IMR-90 (cell line): ENCODE measurements around the gene GAMT. TPM values are rescaled to one million over a fixed set of nuclear protein-coding genes. Genes with fewer than 3 reads are reported as not detected.

Experiments used
- ATAC-seq: fragments of 200-7000 bp; cut with Tn5 transposase; 2 replicates; pipeline ENCODE4 v1.9.1; 2020; ENCODE audit warnings: low read depth, mild to moderate bottlenecking, moderate library complexity
- BruUV-seq: library from RNA; stranded (reverse); fragments of 400-500 nt; replicated peaks from 2 replicates; lab custom pipeline; 2021; lab: Mats Ljungman, UMichigan
- CTCF ChIA-PET: fragments of 300-600 bp; formaldehyde crosslinking; extraction: SDS; loops from one replicate; lab custom pipeline; 2021; ENCODE audit warnings: antibody characterized with exemption; lab: Yijun Ruan, JAX
- POLR2A ChIA-PET: fragments of 300-600 bp; sonication (Branson Sonifier 250); formaldehyde crosslinking; loops from one replicate; lab custom pipeline; 2022; ENCODE audit warnings: antibody characterized with exemption; ENCODE audit not compliant: unreplicated experiment; lab: Charles Lee
- DNase-seq: peaks from one replicate; pipeline ENCODE4 v3.0.0; 2013
- H2AFZ ChIP-seq: replicated peaks from 2 replicates; pipeline ENCODE3; 2013; ENCODE audit warnings: low read length, mild to moderate bottlenecking; ENCODE audit not compliant: poor library complexity
- H2AK5ac ChIP-seq: 2 replicates; pipeline ENCODE4 v1.6.1; 2013; ENCODE audit warnings: low read depth, low read length, inconsistent platforms
- H2AK9ac ChIP-seq: replicated peaks from 2 replicates; pipeline ENCODE3; 2013; ENCODE audit warnings: mild to moderate bottlenecking, low read depth, low read length, moderate library complexity; ENCODE audit not compliant: poor library complexity
- H2BK120ac ChIP-seq: 2 replicates; pipeline ENCODE4 v1.6.1; 2013; ENCODE audit warnings: low read depth, low read length, inconsistent platforms
- H2BK15ac ChIP-seq: 3 replicates; pipeline ENCODE4 v1.6.1; 2013; ENCODE audit warnings: low read depth, low read length, inconsistent platforms
- H2BK20ac ChIP-seq: 2 replicates; pipeline ENCODE4 v1.6.1; 2013; ENCODE audit warnings: low read depth, mild to moderate bottlenecking, inconsistent platforms, low read length, moderate library complexity
- H2BK5ac ChIP-seq: 2 replicates; pipeline ENCODE4 v1.6.1; 2013; ENCODE audit warnings: mild to moderate bottlenecking, low read depth, low read length, inconsistent platforms; ENCODE audit not compliant: poor library complexity, severe bottlenecking
- H3K14ac ChIP-seq: replicated peaks from 2 replicates; pipeline ENCODE4 v1.6.1; 2013; ENCODE audit warnings: low read depth, low read length, inconsistent platforms
- H3K18ac ChIP-seq: 2 replicates; pipeline ENCODE4 v1.6.1; 2013; ENCODE audit warnings: low read depth, low read length, control low read depth
- H3K23ac ChIP-seq: 2 replicates; pipeline ENCODE4 v1.6.1; 2013; ENCODE audit warnings: low read depth, low read length, inconsistent platforms
- H3K27ac ChIP-seq: 2 replicates; pipeline ENCODE4 v1.5.1; 2013; ENCODE audit warnings: mild to moderate bottlenecking, control low read depth, low read length; ENCODE audit not compliant: insufficient read depth
- H3K27me3 ChIP-seq: 2 replicates; pipeline ENCODE4 v1.6.1; 2013; ENCODE audit warnings: low read length; ENCODE audit not compliant: control insufficient read depth, insufficient read depth
- H3K36me3 ChIP-seq: 2 replicates; pipeline ENCODE4 v1.6.1; 2013; ENCODE audit warnings: low read length, mixed read lengths; ENCODE audit not compliant: control insufficient read depth, insufficient read depth
- H3K4ac ChIP-seq: 2 replicates; pipeline ENCODE4 v1.6.1; 2013; ENCODE audit warnings: low read depth, low read length, inconsistent platforms
- H3K4me1 ChIP-seq: 2 replicates; pipeline ENCODE4 v1.6.1; 2013; ENCODE audit warnings: low read length, mixed read lengths; ENCODE audit not compliant: control insufficient read depth, insufficient read depth
- H3K4me2 ChIP-seq: 2 replicates; pipeline ENCODE4 v1.6.1; 2013; ENCODE audit warnings: low read depth, mild to moderate bottlenecking, control low read depth, low read length, moderate library complexity
- H3K4me3 ChIP-seq: 2 replicates; pipeline ENCODE4 v1.5.1; 2013; ENCODE audit warnings: low read depth, mild to moderate bottlenecking, control low read depth, low read length, moderate library complexity; ENCODE audit not compliant: insufficient read depth
- H3K56ac ChIP-seq: 2 replicates; pipeline ENCODE4 v1.6.1; 2013; ENCODE audit warnings: low read length, inconsistent platforms; ENCODE audit not compliant: insufficient read depth; ENCODE audit errors: extremely low read depth
- H3K79me1 ChIP-seq, 2 experiments: 2 replicates each; pipeline ENCODE4 v1.6.1; 2013; ENCODE audit warnings: low read length in 2 of 2, inconsistent platforms in 1 of 2, low read depth in 1 of 2
- H3K9ac ChIP-seq: 2 replicates; pipeline ENCODE4 v1.6.1; 2013; ENCODE audit warnings: low read depth, low read length, control low read depth
- H3K9me1 ChIP-seq: 2 replicates; pipeline ENCODE4 v1.6.1; 2013; ENCODE audit warnings: low read length, inconsistent platforms; ENCODE audit not compliant: insufficient read depth
- H3K9me3 ChIP-seq: 2 replicates; pipeline ENCODE4 v1.6.1; 2013; ENCODE audit warnings: low read length; ENCODE audit not compliant: control insufficient read depth, insufficient read depth
- H4K20me1 ChIP-seq: 2 replicates; pipeline ENCODE4 v1.6.1; 2013; ENCODE audit warnings: low read length, inconsistent platforms; ENCODE audit not compliant: insufficient read depth
- H4K5ac ChIP-seq: 2 replicates; pipeline ENCODE4 v1.6.1; 2013; ENCODE audit warnings: mild to moderate bottlenecking, low read depth, low read length, control low read depth
- H4K8ac ChIP-seq, 2 experiments: 2 replicates each; pipeline ENCODE4 v1.6.1; 2013; ENCODE audit warnings: low read depth in 2 of 2, low read length in 2 of 2, control low read depth in 1 of 2, inconsistent platforms in 1 of 2
- H4K91ac ChIP-seq: 2 replicates; pipeline ENCODE4 v1.6.1; 2013; ENCODE audit warnings: low read depth, low read length, inconsistent platforms; ENCODE audit not compliant: insufficient read depth
- MXI1 ChIP-seq: IDR thresholded peaks from 2 replicates; pipeline ENCODE4 v1.6.1; 2012; ENCODE audit warnings: low read depth, mild to moderate bottlenecking, low read length, moderate library complexity, borderline replicate concordance
- RAD21 ChIP-seq: IDR thresholded peaks from 2 replicates; pipeline ENCODE4 v1.6.1; 2012; ENCODE audit warnings: low read length, improper control_type of control experiment
- RFX5 ChIP-seq: IDR thresholded peaks from 2 replicates; pipeline ENCODE4 v1.8.0; 2012; ENCODE audit warnings: low read depth, mild to moderate bottlenecking, low read length, moderate library complexity
- USF2 ChIP-seq: fragments of 150-350 bp; IDR thresholded peaks from 2 replicates; pipeline ENCODE4 v1.6.1; 2017; ENCODE audit warnings: mild to moderate bottlenecking, antibody characterized with exemption, low read length, low read depth
- WGBS, 2 experiments: methylation state at CpG; one replicate each; pipeline versions ENCODE4 v1.1.5 to v1.1.7; 2013; ENCODE audit warnings: missing lambda C conversion rate in 2 of 2; ENCODE audit not compliant: insufficient read length in 1 of 2; ENCODE audit errors: extremely low coverage in 2 of 2; 5-methylcytosine and 5-hydroxymethylcytosine counted together
- dilution Hi-C: fragments of 300-500 bp; cut with HindIII; formaldehyde crosslinking; loops from one replicate; pipeline ENCODE4 v1.14.3; 2018; ENCODE audit warnings: low sequenced_read_pairs; ENCODE audit not compliant: unreplicated experiment
- in situ Hi-C: fragments of 300-500 bp; cut with MboI; formaldehyde crosslinking; loops from 3 replicates; pipeline ENCODE4 v1.14.3; 2019; ENCODE audit warnings: low sequenced_read_pairs, inconsistent platforms, mixed read lengths
- intact Hi-C: fragments of 100-400 bp; cut with micrococcal nuclease; formaldehyde crosslinking; loops from 2 replicates; pipeline ENCODE4 v1.10.0; 2022
- polyA plus RNA-seq, 3 experiments: library from polyadenylated mRNA; depleted of rRNA; stranded (reverse); fragments of >200 nt; gene quantifications; 2 replicates each; pipeline ENCODE4 v1.2.3, GENCODE V29; 2012; ENCODE audit warnings: low replicate concordance in 1 of 3
- total RNA-seq: library from RNA; depleted of rRNA; stranded (reverse); fragments of >200 nt; gene quantifications from 2 replicates; pipeline ENCODE4 v1.2.3, GENCODE V29; 2012

Gene GAMT
- total and polyA plus RNA-seq, 2 of the 4 experiments (the other 2 are of a cell fraction): 22.8 to 51.8 TPM

- Histone ChIP-seq H2AK5ac (no peak overlapping the region), H3K9me1 (0 out of 2 replicates have a peak, but pooled peaks cover 3% of the 10 kb centered on the region), H2BK120ac (no peak overlapping the region), H3K4me3 (no peak overlapping the region), H4K20me1 (peaks cover 80% of the 10 kb centered on the region), H3K9ac (no peak overlapping the region), H2BK20ac (no peak overlapping the region), H3K56ac (no peak overlapping the region), H4K8ac (no peak overlapping the region), H3K27ac (no peak overlapping the region), H2BK15ac (no peak overlapping the region), H3K4me1 (no peaks in the 10 kb centered on the region), H3K4me2 (no peak overlapping the region), H3K23ac (no peak overlapping the region), H3K4ac (no peak overlapping the region), H2AFZ (no peak overlapping the region), H2AK9ac (no peak overlapping the region), H3K79me1 (peaks cover 29 to 82% of the 10 kb centered on the region in 2 experiments), H3K18ac (no peak overlapping the region), H3K14ac (no peak overlapping the region), H4K91ac (no peak overlapping the region), H3K27me3 (no peaks in the 10 kb centered on the region), H2BK5ac (no peak overlapping the region), H3K36me3 (peaks cover 77% of the 10 kb centered on the region), H3K9me3 (no peaks in the 10 kb centered on the region), H4K5ac (no peak overlapping the region)
- DNase-seq (no peak), ATAC-seq (no peak)
- ChIA-PET CTCF (no interaction called here), POLR2A (no interaction called here)
- WGBS, 2 experiments: 96% methylated on average over 6 of the region's 24 CpGs; no CpG with 5 or more reads in 1 of the 2 experiments
- no TSS peak for BruUV-seq
- dilution Hi-C loops (no loop called here), in situ Hi-C loops (no loop called here), intact Hi-C loops (no loop called here)
- TF ChIP-seq MXI1 (no peak), RAD21 (no peak), RFX5 (no peak), USF2 (no peak)
Observed at GRCh38 chr19:1422943-1423342, 21.6 kb upstream of the GAMT start.
